NCI-H69 (cell line): ENCODE results near the gene APBB2.

Source experiments
- DNase-seq: peaks from one replicate; lab custom pipeline; 2025; lab: John Stamatoyannopoulos, UW

APBB2 gene

DNA sequence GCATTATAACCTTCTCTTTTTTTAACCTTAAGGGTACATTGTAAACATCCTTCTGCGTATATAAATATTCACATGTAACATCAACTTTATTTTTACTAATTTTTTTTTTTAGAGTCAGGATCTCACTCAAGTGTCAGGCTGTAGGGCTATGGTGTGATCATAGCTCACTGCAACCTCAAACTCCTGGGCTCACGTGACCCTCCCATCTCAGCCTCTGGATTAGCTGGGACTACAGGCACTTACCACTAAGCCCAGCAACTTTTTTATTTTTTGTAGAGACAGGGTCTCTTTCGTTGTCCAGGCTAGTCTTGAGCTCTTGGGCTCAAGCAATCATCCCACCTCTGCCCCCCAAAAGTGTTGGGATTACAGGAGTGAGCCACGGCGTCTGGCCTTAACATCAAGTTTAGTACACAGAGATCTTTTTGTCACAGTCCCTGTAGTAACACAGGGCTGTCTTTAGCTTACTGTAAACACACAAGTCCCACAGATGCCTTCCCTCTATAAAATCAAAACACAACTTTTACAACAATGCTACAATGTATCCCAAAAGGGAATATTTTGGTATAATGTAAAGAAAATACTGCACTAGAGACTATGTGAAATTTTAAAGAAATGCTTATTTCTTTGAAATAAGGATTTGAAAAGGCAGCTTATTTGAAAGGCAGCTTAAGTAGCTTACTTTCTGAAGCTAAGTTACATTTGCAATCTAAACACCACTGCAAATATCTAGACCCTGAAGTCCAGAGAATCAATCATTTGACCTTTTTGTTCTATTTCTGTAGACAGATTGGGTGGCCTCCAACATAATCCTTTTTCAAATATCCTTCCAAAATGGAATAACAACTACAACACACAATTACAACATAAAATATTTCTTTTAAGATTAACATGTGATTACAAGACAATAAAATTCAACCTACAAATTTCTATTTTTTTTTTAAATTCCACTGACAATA lies 116.0 kb downstream of the APBB2 start:
- DNase-seq, result no peak

DNA sequence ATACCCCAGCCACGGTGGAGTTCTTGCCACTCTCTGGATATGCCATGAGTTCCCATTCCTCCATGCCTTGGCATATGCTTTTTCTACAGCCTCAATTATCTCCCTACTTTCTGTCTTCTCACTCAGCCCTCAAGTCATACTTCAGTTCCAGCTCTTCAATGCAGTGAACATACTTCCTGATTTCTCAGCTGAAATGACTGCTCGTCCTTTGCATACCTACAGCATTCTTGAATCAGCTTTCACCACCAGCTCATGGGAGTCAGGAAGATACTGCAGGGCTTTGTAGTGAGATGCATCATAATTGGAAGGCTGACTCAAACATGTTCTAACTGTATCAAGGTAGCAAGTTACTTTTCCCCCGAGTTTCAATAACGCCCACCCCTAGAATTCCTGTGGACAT lies 118.4 kb downstream of the APBB2 start:
- DNase-seq, result peak; percentile 2

DNA sequence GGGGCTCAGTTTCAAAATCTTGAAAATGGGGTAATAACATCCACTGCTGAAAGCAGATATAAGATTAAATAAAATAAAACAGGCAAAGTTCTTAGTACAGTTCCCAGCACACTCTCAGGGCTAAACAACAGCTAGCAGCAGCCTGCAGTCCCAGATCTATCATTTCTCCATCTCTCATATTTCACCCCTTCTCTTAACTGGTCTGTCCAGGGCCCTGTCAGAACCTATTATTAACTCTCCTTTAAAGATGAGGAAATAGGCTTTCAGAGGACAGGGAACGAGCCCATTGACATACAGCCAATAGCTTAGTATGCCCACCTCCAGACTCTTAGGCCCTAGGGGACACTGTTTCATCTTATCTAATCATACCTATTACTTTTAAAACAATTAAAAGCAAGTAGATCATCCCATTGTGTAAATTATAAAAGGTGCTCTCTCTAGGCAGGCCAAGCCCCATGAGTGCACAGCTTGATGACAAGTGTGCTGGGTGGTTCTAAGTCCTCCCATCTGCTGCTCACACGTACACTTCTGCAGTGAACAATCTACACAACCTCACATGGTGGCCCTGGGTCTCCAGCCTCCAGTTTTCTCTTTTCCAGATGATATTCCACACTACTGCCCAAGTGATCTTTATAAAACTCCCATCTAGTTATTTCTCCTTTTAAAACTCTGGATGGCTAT lies 119.0 kb downstream of the APBB2 start:
- DNase-seq, result peak; percentile 76

DNA sequence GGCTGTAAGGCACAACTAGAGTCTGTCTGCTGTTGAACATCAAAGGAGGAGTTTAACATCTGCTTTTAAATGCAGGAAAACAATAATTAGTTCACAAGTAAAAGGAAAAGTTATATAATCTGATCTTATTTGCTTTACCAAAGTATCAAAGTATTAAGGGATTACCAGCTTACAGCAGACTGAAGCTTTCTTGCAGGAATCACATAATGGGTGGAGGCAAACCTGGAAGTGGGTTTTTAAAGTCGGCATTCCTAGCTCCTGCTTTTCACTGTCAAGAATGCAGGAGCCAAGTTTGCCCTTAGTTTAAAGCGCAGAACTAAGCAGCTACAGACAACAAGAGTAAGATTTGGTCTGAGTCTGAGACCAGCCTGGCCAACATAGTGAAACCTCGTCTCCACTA lies 122.2 kb downstream of the APBB2 start:
- DNase-seq, result no peak

DNA sequence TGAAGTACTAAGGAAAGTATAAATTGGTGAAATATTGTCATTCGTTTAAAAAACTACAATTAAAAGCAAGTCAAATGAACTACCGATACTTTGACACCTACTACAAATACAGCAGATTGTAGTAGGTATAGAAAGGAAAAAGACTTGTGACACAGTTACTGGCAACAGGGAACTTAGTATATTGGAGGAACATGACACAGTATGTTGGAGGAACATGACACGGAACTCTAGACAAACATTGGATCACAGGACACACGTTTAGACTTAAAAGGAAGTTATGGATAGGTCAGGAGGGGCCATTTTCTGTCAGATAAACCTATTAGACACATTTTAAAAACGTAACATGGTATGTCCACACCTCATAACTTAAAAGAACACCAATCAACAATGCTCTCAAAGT lies 132.5 kb downstream of the APBB2 start:
- no peak for DNase-seq

DNA sequence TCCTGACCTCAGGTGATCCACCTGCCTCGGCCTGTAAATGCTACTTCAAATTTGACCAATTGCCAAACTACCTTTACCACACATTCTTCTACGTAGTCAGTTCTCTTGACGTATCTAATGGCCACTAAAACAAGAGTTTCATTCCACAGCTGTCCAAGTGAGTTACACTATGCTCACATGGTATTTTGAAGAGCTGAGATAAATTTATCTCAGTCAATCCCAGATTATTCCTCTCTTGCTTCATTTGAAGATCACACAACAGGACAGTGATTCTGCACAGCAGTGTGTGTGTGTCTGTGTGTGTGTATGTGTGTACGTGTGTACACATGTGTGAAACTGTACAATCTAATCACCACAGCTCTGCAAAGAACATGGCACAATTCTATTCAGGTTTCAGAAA lies 133.4 kb downstream of the APBB2 start:
- DNase-seq, result no peak

DNA sequence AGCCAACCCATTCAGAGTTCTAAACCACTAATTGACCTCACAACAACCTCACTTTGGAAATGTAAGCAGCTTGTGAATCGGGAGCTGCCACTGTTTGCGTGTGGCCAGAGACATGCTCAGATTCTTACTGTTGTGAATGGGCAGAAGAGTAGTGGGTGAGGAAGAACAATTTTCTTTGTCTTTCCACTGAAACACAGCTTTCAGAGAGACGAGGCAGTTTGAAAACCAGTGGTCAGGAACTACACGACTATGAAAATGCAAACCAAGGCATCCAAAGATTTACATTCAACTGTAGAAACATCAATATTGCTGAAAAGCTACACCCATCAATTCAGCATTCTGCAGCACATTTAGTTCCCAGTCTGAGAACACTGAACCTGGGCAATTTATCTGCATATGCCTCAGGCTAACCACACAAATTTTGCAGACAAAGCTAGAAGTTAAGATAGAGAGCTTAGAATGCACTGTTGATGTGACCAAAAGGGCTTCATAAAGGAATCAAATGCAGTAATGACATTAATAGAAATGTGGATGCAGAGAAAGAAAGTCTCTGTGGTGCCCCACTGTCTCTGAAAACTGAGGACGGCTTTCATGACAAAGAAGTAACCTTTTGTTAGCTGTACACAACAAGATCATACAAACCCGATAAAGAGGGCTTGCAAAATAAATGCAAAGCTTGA lies 134.3 kb downstream of the APBB2 start:
- no peak for DNase-seq

DNA sequence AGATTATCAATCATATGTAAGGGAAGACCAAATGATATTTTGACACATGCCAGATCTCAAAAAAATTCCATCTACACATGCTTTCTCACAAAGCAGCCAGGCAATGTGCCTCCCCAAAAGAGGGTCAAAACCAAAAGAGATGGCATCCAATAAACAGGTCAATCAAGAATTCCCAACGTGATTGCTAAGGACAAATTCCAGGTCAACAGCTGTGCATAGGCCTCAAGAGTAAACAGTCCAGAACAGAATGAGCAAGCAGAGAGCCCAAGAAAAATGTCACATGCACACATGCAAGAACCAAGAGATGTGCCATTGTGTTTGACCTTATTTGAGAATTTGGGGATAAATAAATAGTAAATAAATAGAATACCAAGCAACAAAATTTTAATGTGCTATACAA lies 136.7 kb downstream of the APBB2 start:
- DNase-seq, result peak; percentile 9

DNA sequence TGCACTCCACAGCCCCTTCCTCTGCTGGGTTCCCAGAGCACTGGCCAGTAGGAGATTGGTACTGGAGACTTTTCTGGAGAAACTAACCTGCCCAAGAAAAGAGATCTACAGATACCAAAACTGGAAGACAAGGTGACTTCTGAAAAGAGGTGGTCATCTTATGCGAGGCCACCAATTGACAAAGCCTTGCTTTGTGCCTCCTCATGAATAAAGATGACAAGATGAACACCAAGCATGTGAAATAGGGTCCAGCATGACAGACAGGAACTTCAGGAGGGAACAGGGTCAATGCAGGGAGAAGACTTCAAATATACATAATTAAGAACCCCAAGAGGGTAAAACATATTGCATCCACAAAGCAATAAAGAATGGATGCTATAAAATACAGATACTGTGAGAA lies 137.9 kb downstream of the APBB2 start:
- DNase-seq, result no peak

DNA sequence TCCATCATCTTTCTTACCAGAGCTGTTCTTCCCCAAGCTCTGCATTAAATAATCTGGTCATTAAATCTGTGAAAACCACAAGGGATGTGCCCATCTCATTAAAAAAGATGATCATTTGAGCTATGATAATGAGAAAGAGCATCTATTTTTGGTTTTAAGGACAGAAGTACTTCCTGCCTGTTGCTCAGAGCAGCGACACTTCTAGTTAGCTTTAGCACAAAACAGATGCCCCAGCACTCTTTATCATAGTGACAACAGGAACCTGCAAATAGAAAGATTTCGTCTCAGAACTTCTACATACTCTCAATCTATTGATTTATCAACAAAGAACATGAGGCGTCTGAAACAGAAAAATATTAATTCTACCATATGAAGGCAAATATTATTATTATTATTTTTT lies 140.1 kb downstream of the APBB2 start:
- DNase-seq, result no peak

DNA sequence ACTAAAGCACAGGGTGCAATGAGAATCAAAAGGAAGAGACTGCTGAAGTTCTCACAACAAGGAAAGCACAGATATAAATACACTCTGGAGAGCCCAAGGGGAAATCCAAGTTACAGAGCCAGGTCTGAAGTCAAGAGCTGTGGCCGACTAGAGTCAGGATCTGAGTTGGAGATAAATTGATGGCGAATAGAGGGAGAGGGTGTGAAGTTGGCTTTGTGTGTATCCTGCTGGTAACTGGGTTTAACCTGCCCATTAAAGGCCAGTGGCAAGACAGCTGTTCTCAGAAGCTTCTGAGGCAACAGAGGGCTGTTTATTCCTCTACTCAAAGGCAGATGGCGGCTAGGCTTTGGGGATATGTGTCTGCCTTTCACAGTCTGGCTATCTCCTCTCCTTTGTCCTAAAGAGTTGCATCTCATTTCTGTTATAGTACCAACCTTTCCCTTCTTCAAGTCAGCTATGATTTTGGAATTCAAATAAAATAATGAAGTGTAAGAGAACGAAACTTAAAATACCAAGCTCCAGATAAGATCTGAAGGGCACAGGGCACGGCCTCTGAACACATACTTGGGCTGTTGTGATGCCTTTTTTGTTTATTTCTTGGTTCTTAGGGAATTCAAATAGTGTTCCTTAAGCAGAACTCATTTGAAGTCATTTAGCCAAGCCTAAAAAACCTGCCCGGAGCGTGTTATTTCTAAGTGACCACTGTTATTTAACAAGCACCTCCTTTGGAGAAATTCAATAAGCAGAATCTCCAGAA lies 142.1 kb downstream of the APBB2 start:
- peak; percentile 85 for DNase-seq

DNA sequence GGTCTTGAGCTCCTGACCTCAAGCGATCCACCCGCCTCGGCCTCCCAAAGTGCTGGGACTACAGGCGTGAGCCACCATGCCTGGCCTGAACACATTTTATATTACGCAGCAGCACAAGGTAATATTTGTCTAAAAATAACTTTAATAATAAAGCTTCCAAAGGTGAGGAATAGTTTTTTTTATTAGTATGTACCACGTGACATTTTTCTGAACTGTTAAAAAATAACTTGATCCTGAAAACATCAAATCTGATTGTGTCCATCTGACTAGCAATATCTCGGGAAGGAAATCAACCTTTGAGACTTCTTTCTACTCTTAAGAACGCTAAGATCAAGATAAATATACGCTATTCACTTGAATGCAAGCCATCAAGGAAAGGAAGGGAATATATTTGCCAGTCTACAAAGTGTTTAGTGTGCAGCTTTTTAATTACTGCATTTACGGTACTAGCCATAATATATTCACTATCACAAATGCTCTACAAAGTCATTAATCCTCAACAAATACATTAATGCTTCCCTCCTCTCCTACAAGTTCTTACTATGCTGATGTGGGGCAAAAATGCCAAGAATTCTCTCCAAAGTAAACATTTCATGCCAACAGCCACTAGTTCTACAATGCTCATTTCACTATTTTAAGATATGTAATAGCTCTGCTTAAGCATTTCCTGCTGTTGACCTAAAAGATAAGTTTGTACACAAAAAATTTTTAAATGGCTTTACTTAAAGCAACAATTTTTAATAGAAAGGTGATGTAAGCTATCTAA lies 143.6 kb downstream of the APBB2 start:
- peak; percentile 3 for DNase-seq

DNA sequence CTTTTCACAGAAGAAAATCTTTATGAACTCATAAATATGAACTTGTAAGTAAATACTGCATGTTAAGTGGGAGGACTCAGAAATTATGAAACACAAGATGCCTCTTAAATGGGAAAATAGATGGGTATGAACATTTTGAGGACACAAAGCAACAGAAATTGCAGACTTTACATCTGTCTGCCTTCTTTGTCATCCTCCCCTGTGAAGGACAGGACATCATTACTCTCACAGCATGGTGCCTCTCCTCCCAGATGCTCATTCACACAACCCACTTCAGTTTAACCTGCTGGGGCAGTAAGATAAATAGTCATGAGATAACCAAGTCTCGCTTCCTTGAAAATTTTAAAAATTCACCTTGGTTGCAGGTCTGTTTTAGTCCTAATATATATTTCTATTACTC lies 144.5 kb downstream of the APBB2 start:
- DNase-seq, result peak; percentile 92

DNA sequence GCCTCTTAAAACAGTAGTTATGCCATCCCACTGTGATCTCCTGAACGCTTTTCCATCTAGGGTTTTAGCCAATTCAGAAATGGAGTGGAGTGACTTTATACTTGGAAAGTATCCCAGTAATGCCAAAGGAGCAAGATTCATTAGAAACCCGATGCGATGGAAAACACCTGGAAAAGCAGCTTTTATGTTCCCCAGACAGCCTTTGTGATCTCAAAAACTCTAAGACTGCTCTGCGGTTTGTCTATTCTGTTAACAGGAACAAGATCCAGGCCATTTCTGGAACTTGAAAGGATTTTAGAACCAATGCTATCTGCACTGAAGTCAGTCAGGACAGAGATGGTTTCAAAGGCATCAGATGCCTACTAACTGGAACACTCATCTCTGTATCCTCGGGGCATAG lies 145.1 kb downstream of the APBB2 start:
- DNase-seq, result peak; percentile 78

DNA sequence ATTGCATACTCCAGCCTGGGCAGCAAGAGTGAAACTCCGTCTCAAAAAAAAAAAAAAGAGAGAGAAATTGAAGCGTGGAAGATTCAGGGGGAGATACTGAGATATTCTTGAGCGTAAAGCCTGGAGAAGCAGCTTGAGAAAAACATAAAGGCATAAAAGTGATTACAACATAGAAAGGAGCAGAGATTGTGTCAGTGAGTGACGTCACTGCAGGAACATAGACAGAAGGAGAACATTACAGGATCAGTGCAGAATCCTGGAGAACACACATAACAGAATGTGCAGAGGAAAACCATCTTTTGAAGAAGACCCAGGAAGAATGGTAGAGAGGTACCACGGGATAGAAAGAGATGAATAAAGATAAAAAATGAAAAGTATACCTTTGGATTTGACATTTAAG lies 147.0 kb downstream of the APBB2 start:
- no peak for DNase-seq

DNA sequence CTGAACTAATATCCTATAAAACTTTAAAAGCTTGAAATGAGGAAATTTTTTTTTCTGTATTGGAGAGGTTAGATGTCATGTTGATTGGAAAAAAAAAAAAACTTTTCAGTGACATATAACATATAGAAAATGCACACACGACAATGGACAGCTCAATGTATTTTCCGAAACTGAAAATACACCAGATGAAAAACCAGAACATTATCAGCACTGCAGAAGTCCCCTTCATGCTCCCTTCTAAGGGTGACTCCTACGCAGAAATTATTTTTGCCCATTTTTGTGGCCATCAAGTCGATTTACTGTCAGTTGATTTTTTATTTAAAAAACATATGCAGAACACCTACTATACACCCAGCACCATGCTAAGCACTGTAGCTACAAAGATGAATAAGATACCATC lies 148.3 kb downstream of the APBB2 start:
- no peak for DNase-seq

DNA sequence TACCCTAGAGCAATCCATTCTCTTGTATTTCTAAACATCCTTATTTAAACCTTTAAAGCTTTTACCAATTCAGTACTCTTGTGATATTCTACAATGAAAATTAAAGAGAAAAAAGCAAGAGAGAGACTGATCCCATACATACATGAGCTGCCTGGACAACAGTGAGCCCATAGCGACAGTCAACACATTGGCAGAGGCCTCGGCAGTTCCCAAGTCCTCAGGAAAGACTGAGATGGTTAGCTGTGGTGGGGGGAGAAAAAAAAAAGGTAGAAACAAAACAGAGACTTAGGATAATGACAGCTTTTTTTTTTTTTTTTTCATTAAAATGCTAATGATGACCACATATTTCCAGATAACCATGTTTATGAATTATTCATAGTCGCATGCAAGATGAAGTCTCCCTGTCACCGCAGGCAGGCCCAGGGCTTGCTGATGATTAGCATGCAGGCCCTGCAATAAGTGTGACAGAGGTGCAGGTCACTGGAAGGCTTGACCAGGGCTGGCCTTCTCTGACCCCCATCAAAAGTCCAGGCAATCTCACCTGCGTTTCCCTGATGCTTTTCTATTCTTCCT lies 148.8 kb downstream of the APBB2 start:
- no peak for DNase-seq

DNA sequence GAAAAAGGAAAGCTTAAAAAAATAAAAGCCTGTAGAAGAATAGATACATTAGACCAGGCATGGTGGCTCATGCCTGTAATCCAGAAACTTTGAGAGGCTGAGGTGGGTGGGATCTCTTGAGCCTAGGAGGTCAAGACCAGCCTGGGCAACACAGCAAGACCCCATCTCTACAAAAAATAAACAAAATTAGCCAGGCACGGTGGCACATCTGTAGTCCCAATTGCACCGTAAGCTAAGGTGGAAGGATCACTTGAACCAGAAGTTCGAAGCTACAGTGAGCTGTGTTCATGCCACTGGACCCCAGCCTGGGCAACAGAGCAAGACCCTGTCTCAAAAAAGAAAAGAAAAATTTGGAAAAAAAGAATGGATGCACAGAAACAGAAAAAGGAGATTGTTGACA lies 149.4 kb downstream of the APBB2 start:
- no peak for DNase-seq

DNA sequence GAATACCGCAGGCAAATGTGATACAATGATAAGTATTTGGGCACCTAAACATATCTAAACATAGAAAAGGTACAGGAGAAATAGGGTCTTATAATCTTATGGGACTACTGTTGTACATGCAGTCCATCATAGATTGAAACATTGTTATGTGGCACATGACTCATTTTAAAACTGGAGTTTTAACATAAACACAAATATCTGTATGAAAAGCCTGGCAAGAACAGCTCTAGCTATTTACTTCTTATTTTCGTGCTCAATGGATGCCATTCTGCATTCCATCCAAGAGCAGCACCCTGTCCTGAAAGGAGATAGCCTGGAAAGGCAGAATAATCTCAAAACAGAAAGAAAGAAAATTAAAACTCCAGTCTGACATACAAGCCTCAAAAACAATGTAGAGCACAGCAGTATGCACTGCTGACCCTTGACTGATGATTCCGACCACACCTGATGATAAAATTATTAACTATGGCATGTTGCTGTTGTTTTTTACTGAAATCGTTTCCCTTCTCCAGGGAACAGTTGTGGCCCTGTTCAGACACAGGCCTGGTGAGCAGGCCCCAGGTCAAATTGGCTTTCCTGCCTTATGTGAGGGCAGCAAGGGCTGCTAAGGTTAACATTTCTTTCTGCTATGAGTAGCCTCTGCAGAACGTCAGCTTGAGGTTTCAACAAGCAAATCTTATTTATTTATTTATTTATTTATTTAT lies 152.7 kb downstream of the APBB2 start:
- DNase-seq, result no peak
